Renal pelvis (tissue), 12 donors: Measurements from ENCODE around the gene DYNLL2. TPM values are rescaled to one million over a fixed set of nuclear protein-coding genes. Genes with fewer than 3 reads are reported as not detected.
"Not testable (repeated sequence)": the region's sequence is repeated elsewhere in the genome, so short reads cannot be mapped to it uniquely, and the experiment has no call there.

Experiments
- DNase-seq: peaks from one replicate; pipeline ENCODE4 v3.0.0-alpha.2; 2013
- long read RNA-seq, 16 experiments: transcript quantifications; one replicate each; lab custom pipeline, GENCODE V29; 2026
- polyA plus RNA-seq, 3 donors: library from polyadenylated mRNA; unstranded; fragments of 120-200 nt; gene quantifications; one replicate each; pipeline ENCODE4 v1.2.1, GENCODE V29; 2013; ENCODE audit not compliant: insufficient read length in 3 of 3

Gene DYNLL2
- 10 to 100 TPM; 75.6 to 84.9 (median 77.8) TPM for polyA plus RNA-seq
- long read RNA-seq, donor 1, full-length matches to known transcripts, result 8 of 97 reads
- long read RNA-seq, donor 1, partial matches to known transcripts, result 89 of 97 reads
- long read RNA-seq, donor 1, other reads (novel, unspliced or antisense), result 0 of 97 reads
- long read RNA-seq, donor 2, full-length matches to known transcripts, result 14 of 121 reads
- long read RNA-seq, donor 2, partial matches to known transcripts, result 107 of 121 reads
- long read RNA-seq, donor 2, other reads (novel, unspliced or antisense), result 0 of 121 reads
- long read RNA-seq, donor 3, full-length matches to known transcripts, result 9 of 9 reads
- long read RNA-seq, donor 3, partial matches to known transcripts, result 0 of 9 reads
- long read RNA-seq, donor 3, other reads (novel, unspliced or antisense), result 0 of 9 reads
- long read RNA-seq, donor 4, full-length matches to known transcripts, result 8 of 8 reads
- long read RNA-seq, donor 4, partial matches to known transcripts, result 0 of 8 reads
- long read RNA-seq, donor 4, other reads (novel, unspliced or antisense), result 0 of 8 reads
- long read RNA-seq, donor 5, full-length matches to known transcripts, result 7 of 7 reads
- long read RNA-seq, donor 5, partial matches to known transcripts, result 0 of 7 reads
- long read RNA-seq, donor 5, other reads (novel, unspliced or antisense), result 0 of 7 reads
- long read RNA-seq, donor 6, full-length matches to known transcripts, result 13 of 13 reads
- long read RNA-seq, donor 6, partial matches to known transcripts, result 0 of 13 reads
- long read RNA-seq, donor 6, other reads (novel, unspliced or antisense), result 0 of 13 reads
- long read RNA-seq, donor 7, full-length matches to known transcripts, result 15 of 20 reads
- long read RNA-seq, donor 7, partial matches to known transcripts, result 5 of 20 reads
- long read RNA-seq, donor 7, other reads (novel, unspliced or antisense), result 0 of 20 reads
- long read RNA-seq, donor 8, full-length matches to known transcripts, result 8 of 8 reads
- long read RNA-seq, donor 8, partial matches to known transcripts, result 0 of 8 reads
- long read RNA-seq, donor 8, other reads (novel, unspliced or antisense), result 0 of 8 reads
- long read RNA-seq, donor 9, full-length matches to known transcripts, result 13 of 13 reads
- long read RNA-seq, donor 9, partial matches to known transcripts, result 0 of 13 reads
- long read RNA-seq, donor 9, other reads (novel, unspliced or antisense), result 0 of 13 reads
- long read RNA-seq, donor 10, full-length matches to known transcripts, result 13 of 13 reads
- long read RNA-seq, donor 10, partial matches to known transcripts, result 0 of 13 reads
- long read RNA-seq, donor 10, other reads (novel, unspliced or antisense), result 0 of 13 reads
- long read RNA-seq, donor 11, full-length matches to known transcripts, result 10 of 75 reads
- long read RNA-seq, donor 11, partial matches to known transcripts, result 65 of 75 reads
- long read RNA-seq, donor 11, other reads (novel, unspliced or antisense), result 0 of 75 reads
- long read RNA-seq, donor 12, full-length matches to known transcripts, result 14 of 14 reads
- long read RNA-seq, donor 12, partial matches to known transcripts, result 0 of 14 reads
- long read RNA-seq, donor 12, other reads (novel, unspliced or antisense), result 0 of 14 reads
- long read RNA-seq, donor 13, full-length matches to known transcripts, result 6 of 6 reads
- long read RNA-seq, donor 13, partial matches to known transcripts, result 0 of 6 reads
- long read RNA-seq, donor 13, other reads (novel, unspliced or antisense), result 0 of 6 reads
- long read RNA-seq, donor 14, result 0 reads
- long read RNA-seq, donor 15, result 0 reads
- long read RNA-seq, donor 16, full-length matches to known transcripts, result 19 of 19 reads
- long read RNA-seq, donor 16, partial matches to known transcripts, result 0 of 19 reads
- long read RNA-seq, donor 16, other reads (novel, unspliced or antisense), result 0 of 19 reads

- DNase-seq, result peak; percentile 97
Measured at GRCh38 chr17:58082870-58083490, at the start of gene DYNLL2. Gene DYNLL2, plus strand, starts transcription at chr17:58083419. Its CDS starts 3,672 bp downstream, at chr17:58087091.

DNA sequence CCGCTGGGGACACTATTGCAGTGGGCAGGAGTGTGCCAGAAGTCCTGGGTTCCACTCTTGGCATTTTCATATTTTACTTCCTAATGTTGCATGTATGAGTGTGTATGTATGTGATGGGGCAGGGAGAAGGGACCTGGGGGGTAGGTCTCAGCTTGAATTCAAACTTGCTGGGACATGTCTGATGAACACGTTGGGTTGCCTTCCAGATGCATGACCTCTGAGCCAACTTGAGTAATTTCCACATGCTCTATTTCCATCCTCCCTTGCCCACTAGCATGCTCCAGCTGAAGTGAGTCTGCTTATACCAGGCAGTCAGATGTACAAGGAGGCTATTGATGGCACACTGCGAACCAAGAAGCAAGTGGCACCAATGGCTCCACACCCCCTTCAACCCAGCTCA lies 43.2 kb upstream of the DYNLL2 start:
- no peak for DNase-seq

GRCh38 chr17:58040386-58040785 lies 42.8 kb upstream of the DYNLL2 start:
- DNase-seq, result no peak

- DNase-seq, result no peak
Measured at GRCh38 chr17:58041161-58041560, 42.1 kb upstream of the DYNLL2 start.

DNA sequence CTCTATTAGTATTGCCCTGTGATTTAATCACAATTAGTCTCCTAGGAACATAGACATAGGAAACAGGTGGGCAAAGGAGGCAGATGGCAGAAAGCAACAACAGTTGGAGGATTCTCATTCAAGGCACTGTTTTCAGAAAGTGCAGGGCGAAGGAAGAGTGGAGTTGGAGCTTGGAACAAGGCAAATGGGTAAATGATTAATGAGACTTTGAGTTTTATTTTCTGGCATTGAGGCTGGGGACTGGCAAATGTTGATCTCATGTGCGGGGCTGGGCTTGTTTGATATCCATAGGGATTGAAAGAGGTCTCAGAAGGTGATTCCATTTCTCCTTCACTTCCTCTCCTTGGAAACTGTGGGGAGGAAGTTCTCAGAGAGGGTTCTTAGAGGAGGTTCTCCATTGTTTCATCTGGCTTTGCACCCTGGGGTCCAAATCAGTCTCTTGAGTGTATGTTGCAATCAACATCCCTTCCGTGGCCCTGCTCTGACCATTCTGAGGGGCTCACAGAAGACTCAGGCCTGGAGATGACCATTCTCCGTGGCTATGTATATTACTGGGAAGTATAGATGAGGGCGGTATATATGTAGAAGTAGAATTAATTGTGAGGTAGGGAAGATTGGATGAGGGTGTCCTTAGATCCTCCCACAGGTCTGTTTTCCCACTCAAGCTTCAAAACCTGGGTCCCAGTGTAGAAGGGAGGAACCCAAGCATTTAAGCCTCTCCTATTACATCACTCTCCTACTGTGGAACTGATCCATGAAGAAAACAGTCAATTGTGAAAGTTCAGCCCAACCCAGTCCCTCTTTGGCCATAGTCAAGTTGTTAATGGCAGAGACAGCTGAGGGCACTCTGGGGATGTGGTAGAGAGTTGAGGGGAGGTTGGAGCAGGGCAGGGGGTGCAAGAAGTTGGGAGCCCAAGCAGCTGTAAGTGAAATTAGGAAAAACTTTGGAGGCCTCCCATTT lies 39.7 kb upstream of the DYNLL2 start:
- no peak for DNase-seq

DNA sequence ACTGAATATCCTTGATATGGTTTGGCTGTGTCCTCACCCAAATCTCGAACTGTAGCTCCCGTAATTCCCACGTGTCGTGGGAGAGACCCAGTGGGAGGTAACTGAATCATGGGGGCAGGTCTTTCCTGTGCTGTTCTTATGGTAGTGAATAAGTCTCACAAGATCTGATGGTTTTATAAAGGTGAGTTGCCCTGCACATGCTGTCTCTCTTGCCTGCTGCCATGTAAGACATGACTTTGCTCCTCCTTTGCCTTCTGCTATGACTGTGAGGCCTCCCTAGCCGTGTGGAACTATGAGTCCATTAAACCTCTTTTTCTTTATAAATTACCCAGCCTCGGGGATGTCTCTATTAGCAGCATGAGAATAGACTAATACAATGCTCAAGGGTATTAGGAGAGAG lies 39.0 kb upstream of the DYNLL2 start:
- DNase-seq, result not testable (repeated sequence)

DNA sequence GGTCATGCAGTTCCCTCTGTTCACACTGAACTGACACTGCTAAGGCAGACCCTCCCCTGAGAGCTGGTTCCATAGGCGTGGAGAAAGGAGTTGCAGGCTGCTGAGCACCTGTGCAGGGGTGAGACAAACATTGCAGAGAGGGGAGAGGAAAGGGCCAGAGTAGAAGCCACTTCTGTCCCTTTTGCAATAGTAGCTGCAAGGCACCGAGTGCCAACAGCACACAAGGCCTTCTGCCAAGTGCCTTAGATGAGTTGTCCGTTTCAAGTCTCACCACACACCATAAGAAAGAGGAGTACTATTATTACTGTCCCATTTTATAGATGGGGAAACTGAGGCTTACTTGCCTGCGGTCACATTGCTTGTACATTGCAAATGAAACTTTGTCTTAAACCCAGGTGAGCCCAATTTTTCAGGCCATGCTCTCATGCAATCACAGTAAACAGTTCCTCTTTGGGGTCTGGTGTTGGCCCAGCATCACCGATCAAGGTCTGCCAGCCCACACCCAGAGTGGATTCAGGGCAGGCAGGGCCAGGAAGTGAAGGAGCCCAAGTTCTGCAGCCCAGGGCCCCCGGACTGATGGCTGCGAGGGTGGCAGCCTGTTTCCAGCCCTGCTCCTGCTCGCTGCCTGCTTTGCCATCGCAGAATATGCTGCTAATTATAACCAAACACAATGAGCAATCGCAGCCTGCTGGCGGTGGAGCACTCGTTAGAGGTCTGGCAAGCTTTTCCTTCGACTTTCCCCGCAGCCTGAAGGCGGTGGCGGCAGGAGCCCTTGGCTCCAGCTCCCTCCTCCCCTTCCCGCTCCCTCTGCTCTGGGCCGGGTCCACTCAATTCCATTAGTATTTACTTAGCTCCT lies 36.8 kb upstream of the DYNLL2 start:
- no peak for DNase-seq

DNA sequence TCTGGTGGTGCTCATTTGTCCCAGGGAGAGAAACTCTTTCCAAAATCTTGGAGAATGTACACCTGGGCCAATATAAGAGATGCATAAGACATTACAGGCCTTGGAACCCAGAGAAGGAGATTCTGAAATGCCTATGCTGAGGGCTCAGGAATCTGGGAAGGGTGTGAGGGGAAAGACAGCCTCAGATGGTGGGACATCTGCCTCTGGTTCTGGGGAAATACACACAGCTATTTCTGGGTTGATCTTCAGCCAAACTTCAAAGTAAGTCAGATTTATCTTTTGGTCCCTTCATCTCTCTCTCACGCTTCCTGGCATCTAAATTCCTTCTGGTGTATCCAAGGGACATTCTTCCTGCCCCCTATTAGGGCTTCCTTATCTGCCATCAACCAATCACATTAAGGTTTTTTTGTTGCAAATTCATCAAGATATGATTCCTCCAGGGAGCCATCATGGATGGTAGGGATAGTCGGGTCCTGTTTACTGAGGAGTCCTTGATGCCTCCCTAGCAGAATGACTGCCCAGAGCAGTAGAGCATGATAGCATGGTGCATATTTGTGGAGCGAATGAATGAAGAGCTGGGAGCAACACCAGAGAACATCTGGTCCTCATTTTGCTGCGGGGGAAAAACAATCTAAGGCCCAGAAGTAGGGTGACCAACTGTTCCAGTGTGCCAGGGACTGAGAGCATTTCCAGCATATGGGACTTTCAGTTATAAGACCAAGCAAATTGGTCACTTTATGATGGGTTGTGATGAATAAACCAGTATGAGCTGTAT lies 35.7 kb upstream of the DYNLL2 start:
- no peak for DNase-seq

DNA sequence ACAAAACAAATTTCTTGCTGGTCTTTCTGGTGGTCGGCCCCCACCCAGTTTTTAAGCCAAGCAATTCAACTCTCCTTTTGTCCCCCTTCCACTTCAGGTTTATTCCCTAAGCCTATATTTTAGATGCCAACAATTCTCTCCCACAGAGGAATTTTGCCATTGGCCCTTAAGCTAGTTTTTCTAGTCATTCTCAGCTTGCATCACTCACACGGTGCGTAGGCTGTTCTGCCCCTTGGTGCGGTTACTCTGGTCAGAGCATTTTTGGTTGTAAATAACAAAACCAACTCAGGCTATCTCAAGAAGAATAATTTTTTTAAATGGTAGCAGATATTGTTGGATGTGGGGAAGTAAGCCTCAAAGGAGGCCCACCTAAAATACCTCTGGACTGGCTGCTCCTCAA lies 33.7 kb upstream of the DYNLL2 start:
- no peak for DNase-seq

DNA sequence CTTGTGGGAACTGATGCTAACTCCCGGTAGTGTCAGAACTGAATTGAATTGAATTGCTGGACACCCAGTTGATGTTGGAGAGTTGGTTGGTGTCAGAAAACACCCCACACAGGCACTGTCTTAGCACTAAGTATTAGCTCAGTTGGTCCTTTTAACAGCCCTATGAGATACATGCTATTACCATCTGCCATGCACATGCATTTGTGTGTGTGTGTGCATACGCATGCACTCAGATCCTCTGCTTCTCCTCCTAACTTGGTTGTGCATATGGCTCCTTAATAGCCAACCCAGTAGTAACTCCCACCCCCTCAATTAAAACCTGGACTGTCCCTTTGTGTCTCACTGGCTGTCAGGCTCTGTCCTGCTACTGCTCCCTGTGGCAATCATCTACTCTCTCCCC lies 32.3 kb upstream of the DYNLL2 start:
- no peak for DNase-seq

- no peak for DNase-seq
Measured at GRCh38 chr17:58051468-58051867, 31.8 kb upstream of the DYNLL2 start.

GRCh38 chr17:58052407-58052806 lies 30.8 kb upstream of the DYNLL2 start:
- no peak for DNase-seq

DNA sequence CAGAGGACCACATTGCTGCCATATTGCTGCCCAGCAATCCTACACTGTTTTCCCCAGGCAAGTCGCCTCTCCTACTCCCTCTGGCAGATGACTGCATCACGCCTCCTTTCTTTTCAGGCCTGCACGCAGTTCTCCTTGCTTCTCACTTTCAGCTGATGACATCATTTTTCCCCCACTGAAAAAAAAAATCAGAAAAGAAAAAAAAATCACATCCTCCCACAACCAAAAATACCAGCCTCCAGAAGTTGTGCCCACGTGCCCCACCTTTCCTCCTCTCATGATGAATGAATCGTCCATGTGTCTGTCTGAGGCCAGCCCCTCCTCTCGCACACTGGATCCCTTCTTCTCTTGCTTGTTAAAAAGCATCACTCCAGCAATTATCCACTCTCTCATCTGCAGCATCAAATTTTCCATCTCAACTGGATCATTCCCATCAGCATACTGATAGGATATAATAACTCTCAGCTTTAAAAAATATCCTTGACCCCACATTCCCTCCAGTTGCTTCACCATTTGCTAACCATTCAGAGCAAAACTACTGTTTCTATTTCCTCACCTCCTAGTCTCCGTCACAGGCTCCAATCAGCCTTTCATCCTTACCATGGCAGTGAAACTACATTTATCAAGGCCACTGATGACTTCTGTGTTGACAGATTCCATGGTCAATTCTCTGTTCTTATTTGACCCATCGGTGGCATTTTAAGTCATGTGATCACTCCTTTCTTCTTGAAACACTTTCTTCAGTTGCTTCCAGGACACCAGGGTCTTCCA lies 30.1 kb upstream of the DYNLL2 start:
- no peak for DNase-seq

GRCh38 chr17:58054641-58055040 lies 28.6 kb upstream of the DYNLL2 start:
- no peak for DNase-seq

DNA sequence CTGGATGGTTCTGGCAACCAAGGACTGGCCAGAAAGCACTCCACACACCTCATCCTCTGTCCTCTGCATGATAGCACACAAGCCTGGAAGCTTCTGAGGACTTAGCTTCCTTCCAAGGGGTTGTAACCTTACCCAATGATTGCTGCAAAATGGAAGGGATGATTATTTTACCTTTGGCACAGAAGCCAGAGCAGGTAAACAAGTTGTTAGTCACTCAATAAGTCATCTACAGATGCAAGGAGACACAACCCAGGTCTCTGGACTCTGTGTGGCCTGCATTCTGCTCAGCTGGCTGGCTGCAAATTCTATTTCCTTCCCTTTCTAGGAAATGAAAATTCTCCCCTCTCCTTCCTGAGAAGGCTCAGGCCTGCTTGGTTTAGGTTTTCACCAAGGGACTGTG lies 26.7 kb upstream of the DYNLL2 start:
- DNase-seq, result no peak

GRCh38 chr17:58059141-58059540 lies 24.1 kb upstream of the DYNLL2 start:
- DNase-seq, result no peak
